ENCODE measurements around the gene SELENOF. TPM values are rescaled to one million over a fixed set of nuclear protein-coding genes. Genes with fewer than 3 reads are reported as not detected.

Gene SELENOF
- total RNA-seq (100 to 1,000 TPM; 157 to 158 TPM), polyA plus RNA-seq (356 TPM)

GRCh38 chr1:86913896-86914600 lies at the start of gene SELENOF:
Gene SELENOF (minus strand): TSS chr1:86914126. CDS start chr1:86914111, 15 bp downstream.
- H3K9me3 ChIP-seq (ENCODE audit: low read length): no peaks in the 10 kb centered on the region
- Mint-ChIP-seq H3K4me3 (no peak within 1 kb of the TSS), H3K27me3 (no peaks in the 10 kb centered on the region), H3K4me1 (peaks cover 0 to 45% (median 43%) of the 10 kb centered on the region in 3 donors), H3K27ac (no peak within 1 kb of the TSS), H3K36me3 (peaks cover 5 to 24% (median 13%) of the 10 kb centered on the region in 3 donors), H3K9me3 (no peaks in the 10 kb centered on the region)
- ChIA-PET CTCF (interaction anchor here (0.8 to 4.7 kb wide), 8 partner anchors 13 to 1770 kb away, joined by 3 to 24 read pairs (median 4); partner anchors contain the start of genes ODF2L, PKN2 and SH3GLB1), POLR2A (interaction anchor here (0.9 to 3.9 kb wide), 4 partner anchors 10 to 1770 kb away, joined by 3 to 46 read pairs (median 6); partner anchors contain the start of genes LMO4, PKN2 and SH3GLB1)
- H3K27ac ChIP-seq (ENCODE audit: low read depth, low read length): peak within 1 kb of the TSS; percentile 91
- no peaks in the 10 kb centered on the region for H3K36me3 ChIP-seq (ENCODE audit: insufficient read depth, low read length)
- no peaks in the 10 kb centered on the region for H3K27me3 ChIP-seq (ENCODE audit: insufficient read depth, low read length, poor library complexity, severe bottlenecking)
- H3K4me1 ChIP-seq (ENCODE audit: insufficient read depth, low read length): peaks cover 41% of the 10 kb centered on the region
- peak; percentile 97 to 100 (median 99) for DNase-seq
- peak within 1 kb of the TSS; percentile 96 for H3K4me3 ChIP-seq (ENCODE audit: low read length)

GRCh38 chr1:86960548-86960947 lies 46.6 kb upstream of the SELENOF start:
- no peak overlapping the region for H3K4me3 Mint-ChIP-seq
- H3K36me3 ChIP-seq (ENCODE audit: insufficient read depth, low read length): no peaks in the 10 kb centered on the region
- H3K27me3 ChIP-seq (ENCODE audit: insufficient read depth, low read length, poor library complexity, severe bottlenecking): no peaks in the 10 kb centered on the region
- CTCF ChIA-PET: no interaction called here
- peaks cover 0 to 5% (median 1%) of the 10 kb centered on the region in 3 donors for H3K36me3 Mint-ChIP-seq
- DNase-seq: no peak
- no peaks in the 10 kb centered on the region for H3K4me1 ChIP-seq (ENCODE audit: insufficient read depth, low read length)
- no peak overlapping the region for H3K4me3 ChIP-seq (ENCODE audit: low read length)
- POLR2A ChIA-PET: no interaction called here
- peaks cover 2 to 7% (median 4%) of the 10 kb centered on the region in 3 donors for H3K4me1 Mint-ChIP-seq
- H3K27me3 Mint-ChIP-seq: no peaks in the 10 kb centered on the region
- H3K27ac Mint-ChIP-seq: no peak overlapping the region
- H3K27ac ChIP-seq (ENCODE audit: low read depth, low read length): no peak overlapping the region
- no peaks in the 10 kb centered on the region for H3K9me3 ChIP-seq (ENCODE audit: low read length)
- peaks cover 0 to 1% (median 0%) of the 10 kb centered on the region in 5 donors for H3K9me3 Mint-ChIP-seq

- no peak for DNase-seq
- Mint-ChIP-seq H3K9me3 (no peaks in the 10 kb centered on the region), H3K4me3 (no peak overlapping the region), H3K4me1 (peaks cover 0 to 9% (median 0%) of the 10 kb centered on the region in 3 donors), H3K27me3 (no peaks in the 10 kb centered on the region), H3K27ac (no peak overlapping the region), H3K36me3 (no peaks in the 10 kb centered on the region)
- Histone ChIP-seq H3K4me3 (ENCODE audit: low read length) (no peak overlapping the region), H3K4me1 (ENCODE audit: insufficient read depth, low read length) (no peaks in the 10 kb centered on the region), H3K9me3 (ENCODE audit: low read length) (no peaks in the 10 kb centered on the region), H3K27me3 (ENCODE audit: insufficient read depth, low read length, poor library complexity, severe bottlenecking) (no peaks in the 10 kb centered on the region), H3K27ac (ENCODE audit: low read depth, low read length) (no peak overlapping the region), H3K36me3 (ENCODE audit: insufficient read depth, low read length) (no peaks in the 10 kb centered on the region)
- CTCF ChIA-PET: no interaction called here
- POLR2A ChIA-PET: no interaction called here
Measured at GRCh38 chr1:86957221-86957620, 43.3 kb upstream of the SELENOF start.

GRCh38 chr1:86956221-86956620 lies 42.3 kb upstream of the SELENOF start:
- no peaks in the 10 kb centered on the region for H3K9me3 Mint-ChIP-seq
- no peaks in the 10 kb centered on the region for H3K9me3 ChIP-seq (ENCODE audit: low read length)
- no peak for DNase-seq
- H3K36me3 Mint-ChIP-seq: no peaks in the 10 kb centered on the region
- no peak overlapping the region for H3K4me3 Mint-ChIP-seq
- no peaks in the 10 kb centered on the region for H3K36me3 ChIP-seq (ENCODE audit: insufficient read depth, low read length)
- no peaks in the 10 kb centered on the region for H3K27me3 ChIP-seq (ENCODE audit: insufficient read depth, low read length, poor library complexity, severe bottlenecking)
- POLR2A ChIA-PET: no interaction called here
- no peak overlapping the region for H3K4me3 ChIP-seq (ENCODE audit: low read length)
- H3K27ac Mint-ChIP-seq: no peak overlapping the region
- no peak overlapping the region for H3K27ac ChIP-seq (ENCODE audit: low read depth, low read length)
- peaks cover 0 to 12% (median 0%) of the 10 kb centered on the region in 3 donors for H3K4me1 Mint-ChIP-seq
- H3K4me1 ChIP-seq (ENCODE audit: insufficient read depth, low read length): no peaks in the 10 kb centered on the region
- no peaks in the 10 kb centered on the region for H3K27me3 Mint-ChIP-seq
- CTCF ChIA-PET: no interaction called here

GRCh38 chr1:86955678-86956077 lies 41.8 kb upstream of the SELENOF start:
- no peaks in the 10 kb centered on the region for H3K9me3 Mint-ChIP-seq
- Histone ChIP-seq H3K27me3 (ENCODE audit: insufficient read depth, low read length, poor library complexity, severe bottlenecking) (no peaks in the 10 kb centered on the region), H3K4me3 (ENCODE audit: low read length) (no peak overlapping the region), H3K4me1 (ENCODE audit: insufficient read depth, low read length) (no peaks in the 10 kb centered on the region), H3K36me3 (ENCODE audit: insufficient read depth, low read length) (no peaks in the 10 kb centered on the region), H3K9me3 (ENCODE audit: low read length) (no peaks in the 10 kb centered on the region), H3K27ac (ENCODE audit: low read depth, low read length) (no peak overlapping the region)
- peak overlapping the region in 1 of 8 donors; percentile 32 for H3K27ac Mint-ChIP-seq
- no peaks in the 10 kb centered on the region for H3K27me3 Mint-ChIP-seq
- POLR2A ChIA-PET: no interaction called here
- no peak for DNase-seq
- H3K4me1 Mint-ChIP-seq: peaks cover 0 to 12% (median 3%) of the 10 kb centered on the region in 3 donors
- no peak overlapping the region for H3K4me3 Mint-ChIP-seq
- H3K36me3 Mint-ChIP-seq: no peaks in the 10 kb centered on the region
- CTCF ChIA-PET: no interaction called here

GRCh38 chr1:86953167-86953566 lies 39.2 kb upstream of the SELENOF start:
- H3K36me3 ChIP-seq (ENCODE audit: insufficient read depth, low read length): no peaks in the 10 kb centered on the region
- H3K4me1 ChIP-seq (ENCODE audit: insufficient read depth, low read length): no peaks in the 10 kb centered on the region
- Mint-ChIP-seq H3K9me3 (no peaks in the 10 kb centered on the region), H3K4me3 (no peak overlapping the region), H3K4me1 (peaks cover 2 to 12% (median 11%) of the 10 kb centered on the region in 3 donors), H3K27me3 (no peaks in the 10 kb centered on the region), H3K27ac (no peak overlapping the region), H3K36me3 (no peaks in the 10 kb centered on the region)
- no peaks in the 10 kb centered on the region for H3K9me3 ChIP-seq (ENCODE audit: low read length)
- H3K27ac ChIP-seq (ENCODE audit: low read depth, low read length): no peak overlapping the region
- ChIA-PET CTCF (interaction anchor here (1.1 kb wide), 1 partner anchor 119 kb away, joined by 3 read pairs; no protein-coding TSS in a partner anchor), POLR2A (no interaction called here)
- H3K4me3 ChIP-seq (ENCODE audit: low read length): no peak overlapping the region
- no peak for DNase-seq
- no peaks in the 10 kb centered on the region for H3K27me3 ChIP-seq (ENCODE audit: insufficient read depth, low read length, poor library complexity, severe bottlenecking)

GRCh38 chr1:86951430-86951829 lies 37.5 kb upstream of the SELENOF start:
- ChIA-PET CTCF (no interaction called here), POLR2A (no interaction called here)
- Mint-ChIP-seq H3K27me3 (no peaks in the 10 kb centered on the region), H3K27ac (no peak overlapping the region), H3K36me3 (no peaks in the 10 kb centered on the region), H3K4me1 (peaks cover 3 to 17% (median 14%) of the 10 kb centered on the region in 3 donors), H3K4me3 (no peak overlapping the region), H3K9me3 (no peaks in the 10 kb centered on the region)
- no peaks in the 10 kb centered on the region for H3K27me3 ChIP-seq (ENCODE audit: insufficient read depth, low read length, poor library complexity, severe bottlenecking)
- H3K4me3 ChIP-seq (ENCODE audit: low read length): no peak overlapping the region
- no peaks in the 10 kb centered on the region for H3K4me1 ChIP-seq (ENCODE audit: insufficient read depth, low read length)
- no peaks in the 10 kb centered on the region for H3K36me3 ChIP-seq (ENCODE audit: insufficient read depth, low read length)
- H3K27ac ChIP-seq (ENCODE audit: low read depth, low read length): no peak overlapping the region
- H3K9me3 ChIP-seq (ENCODE audit: low read length): no peaks in the 10 kb centered on the region
- no peak for DNase-seq

GRCh38 chr1:86950712-86951419 lies 36.9 kb upstream of the SELENOF start:
- no peaks in the 10 kb centered on the region for H3K27me3 ChIP-seq (ENCODE audit: insufficient read depth, low read length, poor library complexity, severe bottlenecking)
- ChIA-PET POLR2A (no interaction called here), CTCF (no interaction called here)
- H3K4me3 Mint-ChIP-seq: no peak overlapping the region
- peaks cover 4 to 20% (median 18%) of the 10 kb centered on the region in 3 donors for H3K4me1 Mint-ChIP-seq
- H3K36me3 Mint-ChIP-seq: no peaks in the 10 kb centered on the region
- H3K27ac Mint-ChIP-seq: no peak overlapping the region
- no peaks in the 10 kb centered on the region for H3K9me3 Mint-ChIP-seq
- no peaks in the 10 kb centered on the region for H3K4me1 ChIP-seq (ENCODE audit: insufficient read depth, low read length)
- no peak overlapping the region for H3K4me3 ChIP-seq (ENCODE audit: low read length)
- no peaks in the 10 kb centered on the region for H3K36me3 ChIP-seq (ENCODE audit: insufficient read depth, low read length)
- no peak for DNase-seq
- no peak overlapping the region for H3K27ac ChIP-seq (ENCODE audit: low read depth, low read length)
- no peaks in the 10 kb centered on the region for H3K27me3 Mint-ChIP-seq
- no peaks in the 10 kb centered on the region for H3K9me3 ChIP-seq (ENCODE audit: low read length)

All from CD8-positive, alpha-beta memory T cell (primary cell).